Sciatic nerve (tissue), 2 donors: ENCODE data around the gene TMEM191C. TPM values are rescaled to one million over a fixed set of nuclear protein-coding genes. Genes with fewer than 3 reads are reported as not detected.
"Not testable (repeated sequence)": the region's sequence is repeated elsewhere in the genome, so short reads cannot be mapped to it uniquely, and the experiment has no call there.

Experiments used
- ATAC-seq: fragments of 200-7000 bp; cut with Tn5 transposase; one replicate; pipeline ENCODE4 v1.9.1; 2020; ENCODE audit warnings: mild to moderate bottlenecking, moderate library complexity
- DNase-seq: peaks from one replicate; pipeline ENCODE4 v3.0.0-alpha.2; 2020; ENCODE audit warnings: low spot score
- intact Hi-C: fragments of 100-400 bp; cut with DNase I; formaldehyde crosslinking; loops from one replicate; pipeline ENCODE4 v1.14.2; 2022
- total RNA-seq: library from RNA; stranded (reverse); fragmentation: NEBNext Ultra II Directional; extraction: Animal tissue kit (Norgen Biotek cat#: 25700); gene quantifications from one replicate; pipeline ENCODE4 v1.2.1, GENCODE V29; 2021
- donor health status: DM: no; HTN: no; CAD: no.
- donor health status: DM: no; HTN: no; CAD: no.

The TMEM191C gene
- 1.4 TPM for total RNA-seq

DNA sequence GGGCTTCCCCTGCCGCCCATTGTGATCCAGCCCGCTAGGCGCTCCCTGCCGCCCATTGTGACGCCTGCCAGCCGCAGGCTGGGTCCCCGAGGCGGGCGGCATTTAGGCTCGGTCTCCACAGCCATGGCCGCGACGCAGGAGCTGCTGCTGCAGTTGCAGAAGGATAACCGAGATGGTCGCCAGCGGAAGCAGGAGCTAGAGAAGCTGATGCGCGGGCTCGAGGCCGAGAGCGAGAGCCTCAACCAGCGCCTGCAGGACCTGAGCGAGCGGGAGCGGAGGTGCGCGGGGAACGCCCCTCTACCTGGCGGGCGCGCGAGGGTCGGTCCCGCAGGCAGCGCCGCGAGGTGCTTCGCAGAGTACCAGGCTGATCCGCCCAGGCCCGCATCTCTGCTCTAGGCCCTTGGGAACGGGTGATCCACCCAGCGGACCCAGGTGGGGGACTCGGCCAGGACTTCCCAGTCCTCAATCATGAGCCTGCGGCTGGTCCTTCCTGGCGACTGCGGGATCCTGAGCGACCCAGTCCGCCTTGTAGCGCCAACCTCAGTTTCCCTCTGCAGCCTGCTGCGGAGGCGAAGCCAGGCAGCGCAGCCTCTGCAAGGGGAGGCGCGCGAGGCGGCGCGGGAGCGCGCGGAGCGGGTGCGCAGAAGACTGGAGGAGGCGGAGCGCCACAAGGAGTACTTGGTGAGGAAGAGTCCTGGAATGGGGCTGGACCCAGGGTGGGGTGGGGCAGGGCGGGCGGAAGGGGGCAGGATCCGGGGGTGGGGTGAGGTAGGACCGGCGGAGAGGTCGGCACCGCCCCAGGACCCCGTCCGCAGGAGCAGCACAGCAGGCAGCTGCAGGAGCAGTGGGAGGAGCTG, at the start of gene TMEM191C:
Gene TMEM191C (plus strand): TSS at position 51 of the 857 bp plus-strand sequence. CDS start 73 bp downstream, at position 124.
- ATAC-seq: peak; percentile 75
- DNase-seq, intact Hi-C loops: not testable (repeated sequence)

DNA sequence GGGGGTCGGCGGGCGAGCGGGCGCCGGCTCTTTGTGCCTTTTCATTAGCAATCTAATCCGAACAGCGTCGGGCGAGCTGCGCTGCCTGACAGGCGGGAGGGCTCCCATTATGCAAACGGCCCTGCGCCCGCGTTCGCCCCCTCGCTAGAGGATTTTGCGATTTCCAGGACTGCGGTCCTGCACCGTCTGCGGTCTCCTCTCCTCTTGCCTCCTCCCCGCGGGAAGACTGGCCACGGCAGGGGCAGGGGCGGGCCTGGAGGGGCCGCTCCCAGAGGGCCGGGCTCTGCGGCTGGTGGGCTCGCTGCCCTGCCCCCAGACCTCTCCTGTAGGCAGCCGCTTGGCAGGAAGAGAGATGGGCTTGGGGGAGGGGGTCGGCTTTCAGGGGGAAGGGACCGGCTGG, 49.3 kb upstream of the TMEM191C start:
- DNase-seq: peak; percentile 63
- intact Hi-C loops: not testable (repeated sequence)
- ATAC-seq: peak; percentile 35

- ATAC-seq: peak; percentile 38
- intact Hi-C loops, DNase-seq: not testable (repeated sequence)
These were observed 48.1 kb upstream of the TMEM191C start for GRCh38 chr22:21418974-21419638.

GRCh38 chr22:21420180-21420763, 46.9 kb upstream of the TMEM191C start:
- intact Hi-C loops, DNase-seq: not testable (repeated sequence)
- peak; percentile 7 for ATAC-seq

GRCh38 chr22:21424084-21424709, 43.0 kb upstream of the TMEM191C start:
- DNase-seq, intact Hi-C loops, ATAC-seq: not testable (repeated sequence)

- ATAC-seq, DNase-seq, intact Hi-C loops: not testable (repeated sequence)
These were observed 32.6 kb upstream of the TMEM191C start for GRCh38 chr22:21434378-21435233.

DNA sequence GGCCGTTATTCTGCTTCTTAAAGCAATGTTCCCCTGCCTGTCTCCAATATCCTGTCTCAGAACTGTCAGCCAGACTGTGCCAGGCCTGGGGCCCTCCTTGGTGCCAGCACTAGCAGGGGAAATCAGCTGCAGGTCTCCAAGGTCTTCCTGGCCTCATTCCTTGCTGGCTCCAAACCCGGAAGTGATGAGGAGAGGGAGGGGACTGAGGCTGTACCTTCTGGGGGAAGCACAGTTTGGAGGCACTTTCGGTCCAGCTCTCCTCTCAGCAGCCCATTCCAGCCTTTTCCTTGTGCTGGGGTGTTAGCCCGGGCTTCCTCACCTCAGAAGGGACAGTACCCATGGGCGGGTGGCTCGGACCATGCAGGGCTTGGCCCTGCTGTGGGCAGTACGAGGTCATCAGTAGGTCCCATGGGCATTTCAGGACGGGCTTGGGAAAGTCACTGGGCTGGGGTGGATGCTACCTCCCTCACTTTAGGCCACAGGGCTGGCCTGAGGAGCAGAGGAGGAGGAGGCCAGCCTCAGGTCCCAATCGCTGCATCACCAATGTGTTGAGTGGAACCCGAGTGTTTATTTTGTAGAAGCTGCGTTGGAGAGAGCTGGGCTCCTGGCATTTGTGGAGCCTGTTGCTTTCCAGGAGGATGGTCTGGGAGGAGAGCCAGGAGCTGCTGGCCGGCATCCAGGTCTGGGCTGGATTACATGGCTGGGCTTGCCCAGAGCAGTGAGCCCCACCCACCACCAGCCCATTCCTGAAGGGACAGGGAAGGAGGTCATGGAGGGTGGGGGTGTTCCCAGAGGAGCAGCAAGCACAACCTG, 31.0 kb upstream of the TMEM191C start:
- intact Hi-C loops: not testable (repeated sequence)
- peak; percentile 88 for ATAC-seq
- DNase-seq: peak; percentile 42

DNA sequence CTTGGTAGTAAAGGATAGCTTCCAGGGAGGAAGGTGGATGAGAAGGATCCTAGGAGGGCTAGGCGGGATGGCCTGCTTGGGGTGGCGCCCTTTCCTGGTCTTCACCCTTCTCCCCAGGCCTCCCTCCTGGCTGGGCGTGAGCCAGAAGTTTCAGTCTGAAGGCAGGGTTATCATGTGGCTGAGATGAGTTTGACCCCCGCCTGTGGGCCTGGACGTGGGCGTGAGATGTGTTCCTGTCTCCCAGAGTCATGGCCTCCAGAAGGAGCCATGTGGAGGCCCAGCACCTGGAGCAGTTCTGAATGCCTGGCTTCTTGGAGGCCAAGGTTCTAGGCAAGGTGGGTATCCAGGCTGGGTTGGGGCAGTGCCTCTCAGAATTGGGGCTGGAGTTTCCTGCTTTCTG, 29.2 kb upstream of the TMEM191C start:
- DNase-seq, intact Hi-C loops, ATAC-seq: not testable (repeated sequence)

GRCh38 chr22:21440018-21440636, 27.1 kb upstream of the TMEM191C start:
- peak; percentile 39 for ATAC-seq
- intact Hi-C loops, DNase-seq: not testable (repeated sequence)

DNA sequence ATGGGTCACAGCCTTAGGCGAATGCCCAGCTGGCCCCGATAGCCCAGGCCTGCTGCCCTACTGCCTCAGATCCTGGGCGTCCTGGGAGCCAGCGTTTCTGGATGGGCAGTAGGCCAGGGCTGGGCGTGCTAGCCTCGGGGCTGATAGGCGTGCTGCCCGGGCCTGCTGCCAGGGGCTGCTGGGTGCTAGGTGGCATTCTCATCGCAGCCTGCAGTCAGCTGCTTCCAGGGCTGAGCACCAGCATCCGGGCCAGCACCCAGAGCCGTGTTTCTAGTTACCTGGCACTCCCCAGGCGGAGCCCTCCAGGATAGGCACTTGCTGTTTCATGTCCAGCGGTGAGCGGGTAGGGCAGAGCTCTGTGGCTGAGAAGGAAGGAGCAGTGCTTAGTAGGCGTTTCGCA, 26.5 kb upstream of the TMEM191C start:
- ATAC-seq: peak; percentile 7
- intact Hi-C loops, DNase-seq: not testable (repeated sequence)

DNA sequence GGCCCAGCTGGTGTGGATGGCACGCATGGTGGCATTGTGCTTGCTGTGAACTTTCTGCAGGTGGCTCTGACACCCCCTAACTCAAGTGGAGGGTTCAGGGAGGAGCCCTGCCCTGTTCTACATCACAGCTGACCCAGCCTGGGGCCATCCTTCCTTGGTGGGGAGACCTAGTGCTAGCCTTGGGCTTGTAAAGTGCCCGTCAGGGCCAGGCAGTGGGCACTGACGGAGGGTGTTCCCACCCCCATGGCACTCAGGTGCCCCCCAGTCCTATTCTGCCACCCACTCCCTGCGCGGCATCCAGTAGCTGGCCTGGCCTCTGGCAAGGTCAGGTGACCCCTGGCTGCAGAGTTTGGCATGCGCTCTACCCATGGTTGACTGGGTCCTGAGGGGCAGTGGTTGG, 26.0 kb upstream of the TMEM191C start:
- ATAC-seq, DNase-seq, intact Hi-C loops: not testable (repeated sequence)

- DNase-seq, intact Hi-C loops: not testable (repeated sequence)
- peak; percentile 74 for ATAC-seq
These were observed 25.1 kb upstream of the TMEM191C start for GRCh38 chr22:21442123-21442522.

- intact Hi-C loops, ATAC-seq: not testable (repeated sequence)
- peak; percentile 59 for DNase-seq
These were observed 24.5 kb upstream of the TMEM191C start for GRCh38 chr22:21442646-21443045.

GRCh38 chr22:21443057-21443734, 24.0 kb upstream of the TMEM191C start:
- DNase-seq (peak; percentile 38), ATAC-seq (no peak)
- intact Hi-C loops: no loop called here

- intact Hi-C loops: no loop called here
- ATAC-seq: no peak
- peak; percentile 47 for DNase-seq
These were observed 23.3 kb upstream of the TMEM191C start for GRCh38 chr22:21443735-21444421.
